Measurements from ENCODE around the gene WDR55. TPM values are rescaled to one million over a fixed set of nuclear protein-coding genes. Genes with fewer than 3 reads are reported as not detected.

Gene WDR55, protein sequence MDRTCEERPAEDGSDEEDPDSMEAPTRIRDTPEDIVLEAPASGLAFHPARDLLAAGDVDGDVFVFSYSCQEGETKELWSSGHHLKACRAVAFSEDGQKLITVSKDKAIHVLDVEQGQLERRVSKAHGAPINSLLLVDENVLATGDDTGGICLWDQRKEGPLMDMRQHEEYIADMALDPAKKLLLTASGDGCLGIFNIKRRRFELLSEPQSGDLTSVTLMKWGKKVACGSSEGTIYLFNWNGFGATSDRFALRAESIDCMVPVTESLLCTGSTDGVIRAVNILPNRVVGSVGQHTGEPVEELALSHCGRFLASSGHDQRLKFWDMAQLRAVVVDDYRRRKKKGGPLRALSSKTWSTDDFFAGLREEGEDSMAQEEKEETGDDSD
- total RNA-seq (2016; rRNA removed; fragmentation: Illumina TruSeq; extraction: Trizol) = 18.2 and 18.5 TPM in 2 replicates
- 1.8 and 2.8 TPM in 2 replicates for total RNA-seq (2016; cell fraction: cytosol; rRNA removed; fragmentation: Illumina TruSeq; extraction: Trizol; ENCODE audit: low read depth)
- total RNA-seq (2016; cell fraction: insoluble cytoplasmic fraction; rRNA removed; fragmentation: Illumina TruSeq; extraction: Trizol) = 17.1 and 17.6 TPM in 2 replicates
- total RNA-seq (2016; cell fraction: membrane; rRNA removed; fragmentation: Illumina TruSeq; extraction: Trizol) = 8.8 TPM in 2 replicates
- total RNA-seq (2016; cell fraction: nucleus; rRNA removed; fragmentation: Illumina TruSeq; extraction: Trizol) = 16.0 and 18.3 TPM in 2 replicates
- polyA plus RNA-seq (2011; rRNA removed) = 17.7 and 23.4 TPM in 2 replicates
- 15.6 and 19.1 TPM in 2 replicates for polyA plus RNA-seq (2011; cell fraction: cytosol; rRNA removed)
- 55.5 and 55.6 TPM in 2 replicates for polyA plus RNA-seq (2011; cell fraction: nucleus; rRNA removed)
- 13.9 and 15.2 TPM in 2 replicates for polyA plus RNA-seq (2012)
- 1.9 and 2.1 TPM in 2 replicates for polyA plus RNA-seq (2016; cell fraction: cytosol; fragmentation: Illumina TruSeq; extraction: Trizol; ENCODE audit: low read depth)
- polyA plus RNA-seq (2016; cell fraction: insoluble cytoplasmic fraction; fragmentation: Illumina TruSeq; extraction: Trizol; ENCODE audit: low read depth) = 15.5 and 17.3 TPM in 2 replicates
- polyA plus RNA-seq (2016; cell fraction: membrane; fragmentation: Illumina TruSeq; extraction: Trizol; ENCODE audit: low read depth) = 5.0 and 5.9 TPM in 2 replicates
- polyA plus RNA-seq (2016; cell fraction: nucleus; fragmentation: Illumina TruSeq; extraction: Trizol; ENCODE audit: insufficient read depth, low read depth) = 50.1 and 52.2 TPM in 2 replicates
- polyA minus RNA-seq (2011; rRNA and poly(A)+ RNA removed; ENCODE audit: low replicate concordance) = 24.4 and 41.7 TPM in 2 replicates
- polyA minus RNA-seq (2011; cell fraction: cytosol; rRNA and poly(A)+ RNA removed) = 14.0 and 14.3 TPM in 2 replicates
- polyA minus RNA-seq (2011; cell fraction: nucleus; rRNA and poly(A)+ RNA removed) = 19.7 and 20.5 TPM in 2 replicates
- Bru-seq, nascent RNA = percentile 79 among the genes with signal in this experiment
- percentile 81 among the genes with signal in this experiment for BruChase-seq, experiment 1, labeled RNA remaining after a 6-hour chase
- percentile 84 among the genes with signal in this experiment for BruChase-seq, experiment 2, labeled RNA remaining after a 2-hour chase
- long read RNA-seq, experiment 1, full-length matches to known transcripts = 14 of 29 reads
- long read RNA-seq, experiment 1, partial matches to known transcripts = 2 of 29 reads
- long read RNA-seq, experiment 1, other reads (novel, unspliced or antisense) = 13 of 29 reads
- long read RNA-seq, experiment 2, full-length matches to known transcripts = 12 of 43 reads
- long read RNA-seq, experiment 2, partial matches to known transcripts = 8 of 43 reads
- long read RNA-seq, experiment 2, other reads (novel, unspliced or antisense) = 23 of 43 reads

DNA sequence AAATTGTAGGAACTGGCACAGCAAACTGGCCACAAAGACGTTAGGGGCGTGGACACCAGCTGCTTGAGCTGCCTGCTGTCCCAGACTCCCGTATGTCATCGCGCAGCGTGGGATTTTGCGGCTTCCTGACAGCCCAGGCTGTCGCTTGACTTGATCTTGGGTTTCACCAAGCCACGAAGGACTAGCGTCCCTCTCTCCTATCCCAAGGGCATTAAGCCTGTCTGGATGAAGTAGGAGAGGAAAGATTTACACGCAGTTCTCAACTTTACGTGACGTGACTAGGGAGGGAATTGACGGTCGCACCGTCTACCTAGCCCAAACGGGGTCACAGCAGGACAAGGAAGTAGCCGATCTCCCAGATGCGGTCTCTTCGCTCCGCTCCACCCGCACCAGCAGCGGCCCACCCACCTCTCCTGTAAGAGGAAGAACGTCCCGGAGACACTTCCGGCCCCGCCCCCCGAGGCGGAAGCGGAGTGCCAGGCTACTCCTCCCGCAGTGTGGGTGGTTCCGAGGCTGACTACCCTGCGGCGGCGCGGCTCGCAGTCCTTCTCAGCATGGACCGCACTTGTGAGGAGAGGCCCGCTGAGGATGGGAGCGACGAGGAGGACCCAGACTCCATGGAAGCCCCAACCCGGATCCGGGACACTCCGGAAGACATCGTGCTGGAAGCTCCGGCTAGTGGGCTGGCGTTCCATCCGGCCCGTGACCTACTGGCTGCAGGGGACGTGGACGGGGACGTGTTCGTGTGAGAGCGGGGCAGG lies at the start of gene WDR55:
Gene WDR55, plus strand, starts transcription at position 546 of the 761 bp plus-strand sequence. Its CDS starts 9 bp downstream, at position 555.
- FAIRE-seq (peak; percentile 88), ATAC-seq (peak; percentile 99), DNase-seq (ENCODE audit: low spot score) (peak; percentile 90)
- H3K27ac ChIP-seq (ENCODE audit: extremely low read length, insufficient read depth, low read length) = peak within 1 kb of the TSS; percentile 76
- H3K9me3 ChIP-seq (ENCODE audit: low read length) = no peaks in the 10 kb centered on the region
- H4K20me1 ChIP-seq (ENCODE audit: insufficient read depth, low read length) = no peaks in the 10 kb centered on the region
- H3K4me3 ChIP-seq (replicated peaks in 1 of 3; ENCODE audit: insufficient read depth in 1 of 3, low read depth in 2 of 3, low read length in 3 of 3) = peak within 1 kb of the TSS; percentile 75 to 100 (median 91)
- H3K27me3 ChIP-seq (ENCODE audit: control insufficient read depth in 1 of 2, insufficient read depth in 2 of 2, low read length in 2 of 2) = no peaks in the 10 kb centered on the region; a peak in 1 of 5 replicates
- peaks cover 27 to 60% of the 10 kb centered on the region in 2 experiments; a peak in 4 of 5 replicates for H3K36me3 ChIP-seq (replicated peaks in 1 of 2; ENCODE audit: control insufficient read depth in 1 of 2, insufficient read depth in 2 of 2, low read length in 2 of 2)
- intact Hi-C loops (cut with micrococcal nuclease; ENCODE audit: unreplicated experiment) (loop anchor here (1.0 kb wide), 2 partner anchors 27 to 89 kb away; partner anchors contain the start of genes HARS1 and HARS2), in situ Hi-C loops (cut with HindIII; ENCODE audit: extremely low pct_ligation_motif_present, low pct_unique_long_range_greater_than_20kb) (no loop called here)
- BruUV-seq (replicated peaks) = TSS peak; percentile 85
- peak within 1 kb of the TSS; percentile 82 for H3K4me2 ChIP-seq (ENCODE audit: low read depth, low read length)
- ChIA-PET POLR2A (interaction anchor here (1.0 to 4.9 kb wide), 8 partner anchors 17 to 117 kb away, joined by 3 to 48 read pairs (median 5); partner anchors contain the start of genes EIF4EBP3, HARS1, HARS2 and IK), CTCF (ENCODE audit: low intra/inter-chr PET ratio, low total read pairs) (no interaction called here)
- peak within 1 kb of the TSS; percentile 98 for H2AFZ ChIP-seq (ENCODE audit: low read length)
- peaks cover 22% of the 10 kb centered on the region for H3K79me2 ChIP-seq (ENCODE audit: insufficient read depth, low read length)
- WGBS (ENCODE audit: low lambda C conversion rate) = under 1% methylated on average over 10 of the region's 54 CpGs
- H3K9ac ChIP-seq (ENCODE audit: insufficient read depth, low read depth, low read length) = peak within 1 kb of the TSS; percentile 82
- H3K4me1 ChIP-seq (ENCODE audit: insufficient read depth, low read length) = peaks cover 28% of the 10 kb centered on the region
- TF ChIP-seq, protein P1, sequence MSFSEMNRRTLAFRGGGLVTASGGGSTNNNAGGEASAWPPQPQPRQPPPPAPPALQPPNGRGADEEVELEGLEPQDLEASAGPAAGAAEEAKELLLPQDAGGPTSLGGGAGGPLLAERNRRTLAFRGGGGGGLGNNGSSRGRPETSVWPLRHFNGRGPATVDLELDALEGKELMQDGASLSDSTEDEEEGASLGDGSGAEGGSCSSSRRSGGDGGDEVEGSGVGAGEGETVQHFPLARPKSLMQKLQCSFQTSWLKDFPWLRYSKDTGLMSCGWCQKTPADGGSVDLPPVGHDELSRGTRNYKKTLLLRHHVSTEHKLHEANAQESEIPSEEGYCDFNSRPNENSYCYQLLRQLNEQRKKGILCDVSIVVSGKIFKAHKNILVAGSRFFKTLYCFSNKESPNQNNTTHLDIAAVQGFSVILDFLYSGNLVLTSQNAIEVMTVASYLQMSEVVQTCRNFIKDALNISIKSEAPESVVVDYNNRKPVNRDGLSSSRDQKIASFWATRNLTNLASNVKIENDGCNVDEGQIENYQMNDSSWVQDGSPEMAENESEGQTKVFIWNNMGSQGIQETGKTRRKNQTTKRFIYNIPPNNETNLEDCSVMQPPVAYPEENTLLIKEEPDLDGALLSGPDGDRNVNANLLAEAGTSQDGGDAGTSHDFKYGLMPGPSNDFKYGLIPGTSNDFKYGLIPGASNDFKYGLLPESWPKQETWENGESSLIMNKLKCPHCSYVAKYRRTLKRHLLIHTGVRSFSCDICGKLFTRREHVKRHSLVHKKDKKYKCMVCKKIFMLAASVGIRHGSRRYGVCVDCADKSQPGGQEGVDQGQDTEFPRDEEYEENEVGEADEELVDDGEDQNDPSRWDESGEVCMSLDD (CRISPR knock-in tag; IDR thresholded peaks at IDR 0.05; ENCODE audit: borderline replicate concordance) = no peak
- peak; percentile 85 for TF ChIP-seq ASH2L (IDR thresholded peaks at IDR 0.05; ENCODE audit: insufficient read length, low read depth, low read length)
- TF ChIP-seq, protein P2, sequence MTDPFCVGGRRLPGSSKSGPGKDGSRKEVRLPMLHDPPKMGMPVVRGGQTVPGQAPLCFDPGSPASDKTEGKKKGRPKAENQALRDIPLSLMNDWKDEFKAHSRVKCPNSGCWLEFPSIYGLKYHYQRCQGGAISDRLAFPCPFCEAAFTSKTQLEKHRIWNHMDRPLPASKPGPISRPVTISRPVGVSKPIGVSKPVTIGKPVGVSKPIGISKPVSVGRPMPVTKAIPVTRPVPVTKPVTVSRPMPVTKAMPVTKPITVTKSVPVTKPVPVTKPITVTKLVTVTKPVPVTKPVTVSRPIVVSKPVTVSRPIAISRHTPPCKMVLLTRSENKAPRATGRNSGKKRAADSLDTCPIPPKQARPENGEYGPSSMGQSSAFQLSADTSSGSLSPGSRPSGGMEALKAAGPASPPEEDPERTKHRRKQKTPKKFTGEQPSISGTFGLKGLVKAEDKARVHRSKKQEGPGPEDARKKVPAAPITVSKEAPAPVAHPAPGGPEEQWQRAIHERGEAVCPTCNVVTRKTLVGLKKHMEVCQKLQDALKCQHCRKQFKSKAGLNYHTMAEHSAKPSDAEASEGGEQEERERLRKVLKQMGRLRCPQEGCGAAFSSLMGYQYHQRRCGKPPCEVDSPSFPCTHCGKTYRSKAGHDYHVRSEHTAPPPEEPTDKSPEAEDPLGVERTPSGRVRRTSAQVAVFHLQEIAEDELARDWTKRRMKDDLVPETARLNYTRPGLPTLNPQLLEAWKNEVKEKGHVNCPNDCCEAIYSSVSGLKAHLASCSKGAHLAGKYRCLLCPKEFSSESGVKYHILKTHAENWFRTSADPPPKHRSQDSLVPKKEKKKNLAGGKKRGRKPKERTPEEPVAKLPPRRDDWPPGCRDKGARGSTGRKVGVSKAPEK (CRISPR knock-in tag; IDR thresholded peaks at IDR 0.05; ENCODE audit: borderline replicate concordance) = 0 out of 2 replicates have a peak, but pooled peaks have one; percentile 60
- TF ChIP-seq STAT5B (CRISPR knock-in tag; IDR thresholded peaks at IDR 0.05) = no peak
- TF ChIP-seq ZNF709 (CRISPR knock-in tag; IDR thresholded peaks at IDR 0.05) = peak; percentile 57; the same call in 1 of the 2 replicates
- no peak for TF ChIP-seq NR2F2 (IDR thresholded peaks at IDR 0.05; ENCODE audit: borderline replicate concordance, low read depth)
- TF ChIP-seq FOSL2 (CRISPR knock-in tag; IDR thresholded peaks at IDR 0.05) = peak; percentile 37; the same call in 1 of the 2 replicates

All from HepG2 (cell line).